ENCODE results near the gene HECW1.

GRCh38 chr7:43307522-43307921 is 195.1 kb downstream of the HECW1 start:
- TF ChIP-seq CTCF (IDR thresholded peaks at IDR 0.05) (no peak), POLR2A (IDR thresholded peaks at IDR 0.05; ENCODE audit: low read length) (no peak), HOXB13 (CRISPR knock-in tag; IDR thresholded peaks at IDR 0.05; ENCODE audit: low read depth) (no peak), BHLHE40 (IDR thresholded peaks at IDR 0.05; ENCODE audit: low read depth, low read length) (no peak), RAD21 (conservative IDR thresholded peaks at IDR 0.05 in 1 of 2, IDR thresholded peaks at IDR 0.05 in 1 of 2) (no peak), RCOR1 (IDR thresholded peaks at IDR 0.05; ENCODE audit: low read depth, low read length) (no peak), KDM1A (IDR thresholded peaks at IDR 0.05; ENCODE audit: low read depth) (no peak), REST (IDR thresholded peaks at IDR 0.05) (no peak), RFX5 (IDR thresholded peaks at IDR 0.05) (no peak), HDAC2 (IDR thresholded peaks at IDR 0.05) (no peak)
